ENCODE data around the gene RNF169.

RNF169 gene

DNA sequence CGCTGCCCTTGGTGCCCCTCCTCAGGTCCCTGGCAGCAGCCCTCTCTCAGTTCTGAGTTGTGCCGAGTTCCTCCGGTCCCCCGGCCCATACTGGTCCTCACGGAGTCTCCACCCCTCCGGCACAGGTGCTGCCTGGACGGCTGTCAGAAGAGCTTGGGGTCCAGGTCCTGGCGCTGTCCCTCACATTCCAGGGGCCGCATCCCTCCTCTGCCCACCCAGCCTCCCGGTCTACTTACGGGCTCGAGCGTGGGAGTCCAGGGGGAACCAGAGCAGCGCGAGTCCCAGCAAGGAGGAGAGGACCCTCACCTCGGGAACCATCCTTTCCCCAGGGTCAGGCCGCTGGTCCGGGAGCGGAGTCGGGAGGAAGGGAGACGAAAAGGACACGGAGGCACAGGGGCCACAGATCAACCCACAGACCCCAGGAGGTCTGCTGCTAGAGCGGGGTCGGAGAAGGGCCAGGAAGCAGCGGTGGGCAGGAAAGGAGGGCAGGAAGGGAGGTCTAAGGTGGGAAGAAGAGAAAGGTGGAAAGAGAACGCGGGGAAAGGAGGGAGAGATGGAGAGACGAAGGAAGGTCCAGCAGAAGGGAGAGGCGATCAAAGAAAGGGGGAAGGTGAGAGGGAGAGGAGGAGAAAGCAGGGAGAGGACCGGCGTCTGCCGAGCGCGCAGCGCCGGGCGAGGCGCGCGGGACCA is 17.9 kb upstream of the RNF169 start:
- H3K9me3 ChIP-seq (ENCODE audit: control insufficient read depth in 2 of 2, low read length in 2 of 2): no peaks in the 10 kb centered on the region
- H3K9ac ChIP-seq (ENCODE audit: low read depth in 1 of 2, low read length in 2 of 2): no peak overlapping the region
- H3K4me3 ChIP-seq (ENCODE audit: low read length in 2 of 2): no peak overlapping the region
- H3K36me3 ChIP-seq (ENCODE audit: control insufficient read depth in 2 of 2, insufficient read depth in 2 of 2, low read length in 2 of 2): no peaks in the 10 kb centered on the region
- H3K27ac ChIP-seq (ENCODE audit: low read depth in 2 of 2, low read length in 2 of 2): no peak overlapping the region
- peaks cover 21 to 36% of the 10 kb centered on the region in 2 donors for H3K27me3 ChIP-seq (ENCODE audit: control insufficient read depth in 2 of 2, insufficient read depth in 2 of 2, low read length in 2 of 2)
- H3K4me1 ChIP-seq (ENCODE audit: control insufficient read depth in 2 of 2, insufficient read depth in 2 of 2, low read length in 2 of 2): no peaks in the 10 kb centered on the region

DNA sequence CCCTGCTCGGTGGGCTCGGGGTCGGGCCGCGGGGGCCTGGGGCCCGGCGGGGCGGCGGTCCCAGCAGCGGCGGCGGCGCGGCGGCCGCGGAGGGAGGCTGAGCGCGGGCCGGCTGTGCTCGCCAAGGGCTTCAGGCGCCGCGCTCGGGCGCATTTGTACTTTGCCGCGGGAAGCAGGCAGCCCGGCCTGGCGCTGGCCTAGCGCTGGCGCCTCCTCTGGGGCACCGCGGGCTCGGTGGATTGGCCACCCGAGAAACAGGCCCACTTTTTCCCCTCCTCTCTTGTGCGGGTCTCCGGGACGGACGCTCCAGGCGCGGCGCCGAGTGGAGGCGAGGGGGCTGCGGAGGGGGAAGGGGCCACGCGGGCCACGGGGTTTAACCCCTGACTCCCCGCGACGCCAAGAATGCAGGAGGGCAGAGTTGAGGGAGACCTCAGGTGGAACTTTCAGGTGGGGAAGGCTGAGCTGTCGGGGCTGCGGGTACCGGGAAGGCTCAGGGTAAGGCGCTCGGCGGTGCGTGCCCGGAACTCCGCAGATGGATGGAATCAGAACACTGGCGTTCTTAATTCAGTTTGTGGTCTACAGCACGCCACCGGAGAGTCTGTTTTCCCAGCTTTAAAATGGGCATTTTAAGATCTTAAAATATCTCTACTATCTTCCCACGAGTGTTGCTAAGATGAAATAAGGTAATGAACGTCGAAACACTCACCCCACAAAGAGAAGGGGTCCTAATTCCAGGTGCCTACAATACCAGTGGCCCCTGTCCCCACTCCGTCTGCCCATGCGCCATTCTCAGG is 17.2 kb upstream of the RNF169 start, which contains the start of gene CHRDL2:
Gene CHRDL2 (minus strand): TSS at position 126 of the 794 bp plus-strand sequence. CDS start 538 bp downstream, outside the sequence.
- no peak within 1 kb of the TSS for H3K27ac ChIP-seq (ENCODE audit: low read depth in 2 of 2, low read length in 2 of 2)
- no peaks in the 10 kb centered on the region for H3K9me3 ChIP-seq (ENCODE audit: control insufficient read depth in 2 of 2, low read length in 2 of 2)
- no peaks in the 10 kb centered on the region for H3K36me3 ChIP-seq (ENCODE audit: control insufficient read depth in 2 of 2, insufficient read depth in 2 of 2, low read length in 2 of 2)
- no peaks in the 10 kb centered on the region for H3K4me1 ChIP-seq (ENCODE audit: control insufficient read depth in 2 of 2, insufficient read depth in 2 of 2, low read length in 2 of 2)
- no peak within 1 kb of the TSS for H3K9ac ChIP-seq (ENCODE audit: low read depth in 1 of 2, low read length in 2 of 2)
- no peak within 1 kb of the TSS for H3K4me3 ChIP-seq (ENCODE audit: low read length in 2 of 2)
- H3K27me3 ChIP-seq (ENCODE audit: control insufficient read depth in 2 of 2, insufficient read depth in 2 of 2, low read length in 2 of 2): peaks cover 21 to 36% of the 10 kb centered on the region in 2 donors

DNA sequence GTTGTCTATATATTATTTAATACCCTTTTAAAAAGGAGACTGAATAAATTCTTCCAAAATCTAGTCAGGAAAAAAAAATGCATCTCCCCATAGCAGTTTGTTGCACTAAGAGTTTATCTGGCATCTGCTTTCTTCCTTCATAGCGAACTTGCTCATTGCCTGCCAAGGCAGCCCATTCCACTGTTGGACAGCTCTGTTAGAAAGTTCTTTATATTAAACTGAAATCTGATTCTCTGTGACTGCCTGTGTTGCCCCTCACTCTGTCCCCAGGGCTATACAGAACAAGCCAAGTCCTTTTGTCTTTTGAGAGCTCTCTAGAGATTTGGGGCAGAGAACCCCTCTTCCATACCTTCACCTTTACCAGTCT is 14.1 kb upstream of the RNF169 start:
- Histone ChIP-seq H3K36me3 (ENCODE audit: control insufficient read depth in 2 of 2, insufficient read depth in 2 of 2, low read length in 2 of 2) (no peaks in the 10 kb centered on the region), H3K9ac (ENCODE audit: low read depth in 1 of 2, low read length in 2 of 2) (no peak overlapping the region), H3K9me3 (ENCODE audit: control insufficient read depth in 2 of 2, low read length in 2 of 2) (no peaks in the 10 kb centered on the region), H3K27me3 (ENCODE audit: control insufficient read depth in 2 of 2, insufficient read depth in 2 of 2, low read length in 2 of 2) (peaks cover 16 to 33% of the 10 kb centered on the region in 2 donors), H3K4me3 (ENCODE audit: low read length in 2 of 2) (no peak overlapping the region), H3K27ac (ENCODE audit: low read depth in 2 of 2, low read length in 2 of 2) (no peak overlapping the region), H3K4me1 (ENCODE audit: control insufficient read depth in 2 of 2, insufficient read depth in 2 of 2, low read length in 2 of 2) (no peaks in the 10 kb centered on the region)

DNA sequence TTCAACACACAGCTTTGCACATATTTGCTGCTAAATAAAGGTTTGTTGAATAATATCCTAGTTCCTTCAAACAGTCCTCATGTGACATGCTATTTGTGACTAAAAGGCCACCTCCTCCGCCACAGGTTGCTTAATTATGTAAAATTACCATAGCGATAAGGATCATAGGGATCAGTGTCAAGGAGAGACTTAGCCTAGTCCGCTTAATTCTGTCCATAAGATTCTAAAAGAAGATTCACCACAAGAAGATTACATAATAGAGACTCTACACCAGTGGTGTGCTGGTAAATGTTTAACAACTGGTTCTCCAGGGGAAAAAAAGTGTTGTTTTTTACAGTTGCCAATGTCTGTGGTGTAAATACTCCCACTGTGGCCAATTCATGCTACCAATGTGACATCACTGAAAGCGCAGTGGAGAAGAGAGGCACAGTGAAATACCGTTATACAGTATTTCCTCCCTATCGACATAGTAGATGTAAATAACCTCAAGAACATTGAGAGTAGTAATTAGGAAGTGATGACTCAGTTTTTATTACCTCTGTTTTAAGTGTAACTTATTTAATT is 13.2 kb upstream of the RNF169 start:
- no peaks in the 10 kb centered on the region for H3K9me3 ChIP-seq (ENCODE audit: control insufficient read depth in 2 of 2, low read length in 2 of 2)
- no peak overlapping the region for H3K9ac ChIP-seq (ENCODE audit: low read depth in 1 of 2, low read length in 2 of 2)
- no peaks in the 10 kb centered on the region for H3K36me3 ChIP-seq (ENCODE audit: control insufficient read depth in 2 of 2, insufficient read depth in 2 of 2, low read length in 2 of 2)
- H3K27me3 ChIP-seq (ENCODE audit: control insufficient read depth in 2 of 2, insufficient read depth in 2 of 2, low read length in 2 of 2): peaks cover 11 to 25% of the 10 kb centered on the region in 2 donors
- H3K27ac ChIP-seq (ENCODE audit: low read depth in 2 of 2, low read length in 2 of 2): no peak overlapping the region
- no peaks in the 10 kb centered on the region for H3K4me1 ChIP-seq (ENCODE audit: control insufficient read depth in 2 of 2, insufficient read depth in 2 of 2, low read length in 2 of 2)
- no peak overlapping the region for H3K4me3 ChIP-seq (ENCODE audit: low read length in 2 of 2)

DNA sequence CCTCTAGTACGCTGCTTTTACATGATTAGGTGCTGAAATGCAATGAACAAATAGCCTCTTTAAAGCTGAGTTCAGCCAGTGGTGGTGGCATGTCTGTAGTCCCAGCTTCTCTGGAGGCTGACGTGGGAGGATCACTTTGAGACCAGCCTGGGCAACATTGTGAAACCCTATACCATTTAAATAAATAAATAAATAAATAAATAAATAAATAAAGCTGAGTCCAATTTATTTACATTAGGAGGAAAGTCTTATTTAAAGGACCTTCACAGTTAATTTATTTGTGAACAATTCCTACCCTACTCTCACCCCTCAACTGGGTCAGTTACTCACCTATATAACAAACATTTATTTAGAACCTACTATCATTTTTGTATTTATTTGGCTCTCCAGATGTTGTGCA is 12.6 kb upstream of the RNF169 start:
- H3K27ac ChIP-seq (ENCODE audit: low read depth in 2 of 2, low read length in 2 of 2): no peak overlapping the region
- H3K4me1 ChIP-seq (ENCODE audit: control insufficient read depth in 2 of 2, insufficient read depth in 2 of 2, low read length in 2 of 2): no peaks in the 10 kb centered on the region
- peaks cover 8 to 20% of the 10 kb centered on the region in 2 donors for H3K27me3 ChIP-seq (ENCODE audit: control insufficient read depth in 2 of 2, insufficient read depth in 2 of 2, low read length in 2 of 2)
- no peak overlapping the region for H3K4me3 ChIP-seq (ENCODE audit: low read length in 2 of 2)
- H3K9me3 ChIP-seq (ENCODE audit: control insufficient read depth in 2 of 2, low read length in 2 of 2): no peaks in the 10 kb centered on the region
- H3K36me3 ChIP-seq (ENCODE audit: control insufficient read depth in 2 of 2, insufficient read depth in 2 of 2, low read length in 2 of 2): no peaks in the 10 kb centered on the region
- H3K9ac ChIP-seq (ENCODE audit: low read depth in 1 of 2, low read length in 2 of 2): no peak overlapping the region

DNA sequence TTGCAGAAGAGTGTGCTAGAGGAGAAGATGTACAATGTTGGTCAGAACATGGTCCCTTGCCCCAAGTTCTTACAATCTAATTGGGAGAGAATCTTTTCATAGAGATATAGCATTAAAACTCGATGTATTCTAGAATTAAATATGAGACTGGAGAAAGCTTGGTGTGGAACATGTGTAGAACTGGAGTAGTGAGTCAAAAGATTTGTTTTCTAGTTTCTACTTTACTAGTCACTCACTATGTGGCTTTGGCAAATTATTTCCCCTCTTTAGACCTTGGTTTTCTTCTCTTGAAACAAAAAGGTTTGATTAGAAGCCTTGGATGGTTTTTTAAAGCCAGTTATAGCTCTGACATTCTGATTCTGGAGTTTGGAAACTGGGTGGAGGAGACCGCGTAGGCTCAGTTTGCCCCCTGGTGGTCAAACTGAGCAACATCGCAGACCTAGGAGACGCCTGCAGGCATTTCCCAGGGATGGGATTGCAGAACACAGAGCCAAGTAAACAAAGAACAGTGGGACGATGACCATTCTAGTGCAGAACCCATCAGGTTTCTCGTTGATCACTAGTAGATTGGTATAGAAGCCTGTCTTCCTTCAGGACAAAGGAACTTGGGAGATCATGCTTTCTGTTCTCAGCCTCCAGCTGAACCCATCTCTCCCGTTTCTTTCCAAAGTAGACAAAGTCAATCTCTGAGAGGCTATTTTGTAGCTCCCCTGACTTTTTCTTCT is 8.9 kb upstream of the RNF169 start:
- Histone ChIP-seq H3K4me3 (ENCODE audit: low read length in 2 of 2) (no peak overlapping the region), H3K4me1 (ENCODE audit: control insufficient read depth in 2 of 2, insufficient read depth in 2 of 2, low read length in 2 of 2) (no peaks in the 10 kb centered on the region), H3K36me3 (ENCODE audit: control insufficient read depth in 2 of 2, insufficient read depth in 2 of 2, low read length in 2 of 2) (no peaks in the 10 kb centered on the region), H3K9ac (ENCODE audit: low read depth in 1 of 2, low read length in 2 of 2) (no peak overlapping the region), H3K27me3 (ENCODE audit: control insufficient read depth in 2 of 2, insufficient read depth in 2 of 2, low read length in 2 of 2) (peaks cover 0 to 4% of the 10 kb centered on the region in 2 donors), H3K9me3 (ENCODE audit: control insufficient read depth in 2 of 2, low read length in 2 of 2) (no peaks in the 10 kb centered on the region), H3K27ac (ENCODE audit: low read depth in 2 of 2, low read length in 2 of 2) (no peak overlapping the region)

DNA sequence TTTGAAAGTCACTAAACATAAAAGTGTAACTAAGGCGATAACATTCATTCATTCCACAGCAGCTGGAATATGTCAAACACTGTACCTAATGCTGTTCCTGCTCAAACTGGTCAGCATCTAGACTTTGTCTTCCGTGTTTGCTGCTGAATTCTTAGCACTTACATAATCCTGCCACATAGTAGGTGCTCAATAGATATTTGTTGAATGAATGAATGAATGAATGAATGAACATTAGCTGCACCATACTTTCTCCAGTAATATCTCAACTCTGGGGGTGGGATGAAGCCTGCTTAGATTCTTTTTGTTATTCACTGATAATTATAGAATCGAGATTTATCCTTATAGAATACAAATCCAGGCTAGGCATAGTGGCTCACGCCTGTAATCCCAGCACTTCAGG is 6.6 kb upstream of the RNF169 start:
- Histone ChIP-seq H3K4me3 (ENCODE audit: low read length in 2 of 2) (no peak overlapping the region), H3K9me3 (ENCODE audit: control insufficient read depth in 2 of 2, low read length in 2 of 2) (no peaks in the 10 kb centered on the region), H3K27ac (ENCODE audit: low read depth in 2 of 2, low read length in 2 of 2) (no peak overlapping the region), H3K27me3 (ENCODE audit: control insufficient read depth in 2 of 2, insufficient read depth in 2 of 2, low read length in 2 of 2) (no peaks in the 10 kb centered on the region), H3K4me1 (ENCODE audit: control insufficient read depth in 2 of 2, insufficient read depth in 2 of 2, low read length in 2 of 2) (no peaks in the 10 kb centered on the region), H3K36me3 (ENCODE audit: control insufficient read depth in 2 of 2, insufficient read depth in 2 of 2, low read length in 2 of 2) (no peaks in the 10 kb centered on the region), H3K9ac (ENCODE audit: low read depth in 1 of 2, low read length in 2 of 2) (no peak overlapping the region)

DNA sequence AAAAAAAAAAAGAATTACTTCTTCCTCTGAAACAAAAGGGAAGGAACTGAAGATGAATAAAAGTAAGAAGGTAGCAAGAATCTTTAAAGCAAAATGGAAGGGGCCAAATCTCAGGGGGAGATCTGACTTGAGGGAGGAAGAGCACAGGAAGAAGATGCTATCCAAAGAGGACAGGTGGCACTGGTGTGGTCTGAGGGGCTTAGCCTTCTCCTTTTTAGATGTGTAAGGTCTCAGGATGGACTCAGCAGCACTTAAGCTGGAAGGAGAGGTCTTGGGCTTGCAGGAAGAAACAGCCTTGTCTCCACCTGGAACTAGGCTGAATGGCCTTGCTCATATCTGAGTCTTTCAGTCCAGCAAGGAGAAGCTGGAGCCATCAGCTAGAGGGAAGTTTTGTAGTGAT is 5.0 kb upstream of the RNF169 start:
- Histone ChIP-seq H3K9me3 (ENCODE audit: control insufficient read depth in 2 of 2, low read length in 2 of 2) (no peaks in the 10 kb centered on the region), H3K4me1 (ENCODE audit: control insufficient read depth in 2 of 2, insufficient read depth in 2 of 2, low read length in 2 of 2) (peaks cover 5 to 6% of the 10 kb centered on the region in 2 donors), H3K27me3 (ENCODE audit: control insufficient read depth in 2 of 2, insufficient read depth in 2 of 2, low read length in 2 of 2) (no peaks in the 10 kb centered on the region), H3K27ac (ENCODE audit: low read depth in 2 of 2, low read length in 2 of 2) (no peak overlapping the region), H3K4me3 (ENCODE audit: low read length in 2 of 2) (no peak overlapping the region), H3K36me3 (ENCODE audit: control insufficient read depth in 2 of 2, insufficient read depth in 2 of 2, low read length in 2 of 2) (no peaks in the 10 kb centered on the region), H3K9ac (ENCODE audit: low read depth in 1 of 2, low read length in 2 of 2) (no peak overlapping the region)

DNA sequence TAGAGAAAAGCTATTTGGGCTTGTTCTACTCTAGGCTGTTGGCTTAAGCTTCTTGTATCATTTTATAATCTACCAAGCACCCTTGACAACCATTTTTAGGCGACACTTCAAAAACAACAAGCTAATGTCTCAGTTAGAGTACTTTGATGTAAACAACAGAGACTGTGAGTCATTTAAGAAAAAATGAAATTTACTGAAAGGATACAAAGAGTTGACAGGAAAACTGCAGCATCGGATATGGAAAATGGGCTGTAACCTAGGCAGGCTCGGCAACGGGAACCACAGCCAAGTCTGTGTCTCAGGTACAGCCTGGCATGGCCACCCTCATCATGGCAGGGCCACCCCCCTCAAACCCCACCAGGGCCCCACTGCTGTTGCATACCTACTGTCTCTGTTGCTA is 4.4 kb upstream of the RNF169 start:
- no peak overlapping the region for H3K9ac ChIP-seq (ENCODE audit: low read depth in 1 of 2, low read length in 2 of 2)
- H3K36me3 ChIP-seq (ENCODE audit: control insufficient read depth in 2 of 2, insufficient read depth in 2 of 2, low read length in 2 of 2): no peaks in the 10 kb centered on the region
- no peak overlapping the region for H3K27ac ChIP-seq (ENCODE audit: low read depth in 2 of 2, low read length in 2 of 2)
- no peaks in the 10 kb centered on the region for H3K27me3 ChIP-seq (ENCODE audit: control insufficient read depth in 2 of 2, insufficient read depth in 2 of 2, low read length in 2 of 2)
- no peak overlapping the region for H3K4me3 ChIP-seq (ENCODE audit: low read length in 2 of 2)
- peaks cover 5 to 7% of the 10 kb centered on the region in 2 donors for H3K4me1 ChIP-seq (ENCODE audit: control insufficient read depth in 2 of 2, insufficient read depth in 2 of 2, low read length in 2 of 2)
- no peaks in the 10 kb centered on the region for H3K9me3 ChIP-seq (ENCODE audit: control insufficient read depth in 2 of 2, low read length in 2 of 2)

DNA sequence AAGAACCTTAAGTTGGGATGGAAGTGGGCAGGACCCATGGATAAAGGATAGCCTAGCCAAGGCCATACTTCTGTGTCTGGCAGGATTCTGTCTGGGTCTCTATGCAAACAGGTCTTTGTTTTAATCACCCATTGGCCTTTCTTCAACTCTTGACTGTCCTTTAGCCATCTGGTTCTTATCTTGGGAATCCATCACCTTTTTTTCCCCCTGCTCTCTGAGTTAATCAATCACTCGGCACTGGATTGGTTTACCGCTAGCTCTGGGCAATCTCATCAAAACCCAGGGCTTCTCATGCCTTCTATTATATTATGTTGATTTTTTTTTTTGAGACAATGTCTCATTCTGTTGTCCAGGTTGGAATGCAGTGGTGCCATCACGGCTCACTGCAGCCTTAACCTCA is 1.8 kb upstream of the RNF169 start:
- H3K4me3 ChIP-seq (ENCODE audit: low read length in 2 of 2): no peak overlapping the region
- H3K27ac ChIP-seq (ENCODE audit: low read depth in 2 of 2, low read length in 2 of 2): no peak overlapping the region
- no peaks in the 10 kb centered on the region for H3K36me3 ChIP-seq (ENCODE audit: control insufficient read depth in 2 of 2, insufficient read depth in 2 of 2, low read length in 2 of 2)
- H3K9me3 ChIP-seq (ENCODE audit: control insufficient read depth in 2 of 2, low read length in 2 of 2): no peaks in the 10 kb centered on the region
- no peaks in the 10 kb centered on the region for H3K27me3 ChIP-seq (ENCODE audit: control insufficient read depth in 2 of 2, insufficient read depth in 2 of 2, low read length in 2 of 2)
- H3K9ac ChIP-seq (ENCODE audit: low read depth in 1 of 2, low read length in 2 of 2): no peak overlapping the region
- peaks cover 11 to 16% of the 10 kb centered on the region in 2 donors for H3K4me1 ChIP-seq (ENCODE audit: control insufficient read depth in 2 of 2, insufficient read depth in 2 of 2, low read length in 2 of 2)
